K562 (cell line): ENCODE measurements around the gene UBE2L3. TPM values are rescaled to one million over a fixed set of nuclear protein-coding genes. Genes with fewer than 3 reads are reported as not detected.

Experiments
- BCOR ChIP-seq: fragments of 450-650 bp; IDR thresholded peaks from 2 replicates; pipeline ENCODE4 v1.6.1; 2016
- CHAMP1 ChIP-seq: fragments of 450-650 bp; IDR thresholded peaks from 2 replicates; pipeline ENCODE4 v1.6.1; 2016; ENCODE audit warnings: mild to moderate bottlenecking
- CHD4 ChIP-seq: fragments of 200-600 bp; sonication (generic); IDR thresholded peaks from 3 replicates; pipeline ENCODE4 v1.6.1; 2012; ENCODE audit warnings: low read depth, mild to moderate bottlenecking, mixed read lengths, low read length, inconsistent platforms; ENCODE audit not compliant: insufficient read depth, insufficient replicate concordance, poor library complexity, severe bottlenecking
- DNMT1 ChIP-seq: fragments of 450-650 bp; IDR thresholded peaks from 2 replicates; pipeline ENCODE4 v1.6.1; 2016; ENCODE audit warnings: antibody characterized with exemption, mild to moderate bottlenecking
- GATA2 ChIP-seq: sonication (generic); formaldehyde crosslinking; IDR thresholded peaks from 2 replicates; pipeline ENCODE4 v1.4.0; 2020; ENCODE audit warnings: mild to moderate bottlenecking, missing genetic modification reagents
- MAFG ChIP-seq: fragments of 450-650 bp; conservative IDR thresholded peaks from 2 replicates; pipeline ENCODE4 v1.6.1; 2016; ENCODE audit warnings: missing genetic modification characterization, missing compliant biosample characterization
- NR2C2 ChIP-seq, 2 experiments: fragments of 200-800 bp in 1 of 2; sonication (Bioruptor generic) in 1 of 2; sonication (generic) in 1 of 2; formaldehyde crosslinking in 1 of 2; IDR thresholded peaks; 2 replicates each; pipeline versions ENCODE4 v1.6.1 to v1.8.0; 2016 to 2022; ENCODE audit warnings: mild to moderate bottlenecking in 1 of 2, missing compliant biosample characterization in 1 of 2, missing genetic modification characterization in 1 of 2, missing genetic modification reagents in 1 of 2
- PHF8 ChIP-seq: fragments of 200-600 bp; sonication (generic); IDR thresholded peaks from 2 replicates; pipeline ENCODE4 v1.6.1; 2012; ENCODE audit warnings: mixed run types, mild to moderate bottlenecking, inconsistent platforms, low read length, moderate library complexity, borderline replicate concordance
- ZBTB34 ChIP-seq: fragments of 250-450 bp; sonication (Bioruptor Pico); IDR thresholded peaks from 2 replicates; pipeline ENCODE4 v1.8.0; 2021; ENCODE audit warnings: mild to moderate bottlenecking, moderate library complexity
- ZFP91 ChIP-seq: sonication (generic); formaldehyde crosslinking; IDR thresholded peaks from 2 replicates; pipeline ENCODE4 v1.8.0; 2022; ENCODE audit warnings: mild to moderate bottlenecking, missing genetic modification reagents
- ZNF174 ChIP-seq: fragments of 250-450 bp; sonication (Bioruptor Pico); IDR thresholded peaks from 2 replicates; pipeline ENCODE4 v1.4.0; 2020; ENCODE audit warnings: mild to moderate bottlenecking
- ZNF224 ChIP-seq: sonication (generic); formaldehyde crosslinking; IDR thresholded peaks from 2 replicates; pipeline ENCODE4 v1.8.0; 2022; ENCODE audit warnings: mild to moderate bottlenecking, missing genetic modification reagents
- ZNF316 ChIP-seq: fragments of 450-650 bp; IDR thresholded peaks from 2 replicates; pipeline ENCODE4 v1.6.1; 2016
- ZNF318 ChIP-seq, 2 experiments: fragments of 450-650 bp; IDR thresholded peaks; 2 replicates each; pipeline ENCODE4 v1.6.1; 2016; ENCODE audit warnings: mild to moderate bottlenecking in 2 of 2, borderline replicate concordance in 1 of 2, low read depth in 1 of 2, moderate library complexity in 1 of 2
- polyA plus RNA-seq, 8 experiments: library from polyadenylated mRNA; depleted of rRNA in 4 of 8; stranded (reverse) in 5 of 8; unstranded in 3 of 8; fragments of >200 nt; fragmentation: Nextera tagmentation in 2 of 8; fragmentation: Illumina TruSeq in 1 of 8; extraction: Ambion mirVana in 2 of 8; extraction: Trizol in 1 of 8; gene quantifications; 2 replicates each; pipeline versions ENCODE4 v1.2.1 to v1.2.3, GENCODE V29; 2011 to 2014; ENCODE audit warnings: inconsistent platforms in 1 of 8, missing spikeins in 1 of 8
- total RNA-seq, 7 experiments: library from RNA; depleted of rRNA in 6 of 7; stranded (reverse); fragments of >200 nt in 6 of 7; fragmentation: Illumina TruSeq in 2 of 7; extraction: Trizol in 2 of 7; gene quantifications; 2 replicates each; pipeline versions ENCODE4 v1.2.1 to v1.2.3, GENCODE V29; 2011 to 2021; ENCODE audit warnings: low replicate concordance in 1 of 7

UBE2L3 gene
- total and polyA plus RNA-seq, 9 of the 15 experiments (the other 6 are each of a cell fraction or from before 2014, with no cell fraction given): 215 to 625 (median 285) TPM

- TF ChIP-seq ZNF318 (IDR thresholded peaks at IDR 0.05; ENCODE audit: borderline replicate concordance in 1 of 2, low read depth in 1 of 2): no peak
- TF ChIP-seq BCOR: no peak
- TF ChIP-seq NR2C2 (CRISPR knock-in tag; IDR thresholded peaks at IDR 0.05): peak; percentile 71
- no peak for TF ChIP-seq NR2C2 (tag; IDR thresholded peaks at IDR 0.05)
- no peak for TF ChIP-seq CHAMP1
- TF ChIP-seq ZFP91: peak; percentile 80
- peak; percentile 73; the same call in 1 of the 2 replicates for TF ChIP-seq ZNF224
- TF ChIP-seq MAFG (tag): no peak
- no peak for TF ChIP-seq GATA2 (CRISPR knock-in tag)
- no peak for TF ChIP-seq ZBTB34 (CRISPR knock-in tag)
- no peak for TF ChIP-seq DNMT1
- TF ChIP-seq CHD4: no peak
- TF ChIP-seq ZNF174 (CRISPR knock-in tag): no peak
- no peak for TF ChIP-seq ZNF316
- TF ChIP-seq PHF8: no peak
These were observed 5.8 kb downstream of the UBE2L3 start (continued) for GRCh38 chr22:21573293-21573734.
